HL-60/S4 (cell line): Measurements from ENCODE around the gene DLX6.

ENCODE experiments used
- in situ Hi-C: fragments of 300-500 bp; cut with MboI; formaldehyde crosslinking; loops from 2 replicates; pipeline ENCODE4 v1.14.3; 2022; ENCODE audit warnings: low sequenced_read_pairs

DLX6 gene

DNA sequence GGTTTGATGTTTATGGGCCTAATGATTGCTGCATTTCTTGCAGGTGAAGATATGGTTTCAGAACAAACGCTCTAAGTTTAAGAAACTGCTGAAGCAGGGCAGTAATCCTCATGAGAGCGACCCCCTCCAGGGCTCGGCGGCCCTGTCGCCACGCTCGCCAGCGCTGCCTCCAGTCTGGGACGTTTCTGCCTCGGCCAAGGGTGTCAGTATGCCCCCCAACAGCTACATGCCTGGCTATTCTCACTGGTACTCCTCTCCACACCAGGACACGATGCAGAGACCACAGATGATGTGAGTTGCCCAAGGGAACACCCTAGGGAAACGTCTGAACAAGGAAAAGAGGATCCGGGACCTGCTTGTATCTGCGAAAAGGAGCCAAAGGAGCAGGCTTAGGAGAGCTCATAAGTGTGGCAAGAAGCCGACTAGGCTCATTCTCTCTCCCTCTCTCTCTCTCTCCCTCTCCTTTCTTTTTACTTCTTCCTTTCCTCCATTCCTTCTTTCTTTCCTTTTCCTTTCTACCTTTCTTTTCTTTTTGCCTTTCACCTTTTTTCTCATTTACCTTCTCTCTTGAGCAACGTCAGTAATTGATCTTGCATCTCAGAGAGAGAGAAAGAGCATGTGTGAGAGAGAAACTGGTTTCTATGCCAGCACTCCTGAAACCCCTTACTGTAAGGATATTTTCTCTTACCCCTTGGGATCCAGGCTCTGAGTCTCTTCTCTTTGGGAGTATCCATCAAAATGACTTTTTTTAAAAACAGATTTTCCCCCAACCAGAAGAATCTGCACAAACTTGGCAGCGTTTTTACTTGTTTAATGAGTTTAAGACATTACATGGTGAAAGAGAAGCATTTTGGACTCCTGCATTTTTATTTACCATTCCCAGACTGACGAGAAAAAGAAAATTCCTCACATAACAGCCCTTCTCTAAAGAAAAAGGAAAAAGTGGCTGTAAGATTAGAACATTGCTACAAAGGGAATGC is 4.7 kb downstream of the DLX6 start:
- in situ Hi-C loops: no loop called here

DNA sequence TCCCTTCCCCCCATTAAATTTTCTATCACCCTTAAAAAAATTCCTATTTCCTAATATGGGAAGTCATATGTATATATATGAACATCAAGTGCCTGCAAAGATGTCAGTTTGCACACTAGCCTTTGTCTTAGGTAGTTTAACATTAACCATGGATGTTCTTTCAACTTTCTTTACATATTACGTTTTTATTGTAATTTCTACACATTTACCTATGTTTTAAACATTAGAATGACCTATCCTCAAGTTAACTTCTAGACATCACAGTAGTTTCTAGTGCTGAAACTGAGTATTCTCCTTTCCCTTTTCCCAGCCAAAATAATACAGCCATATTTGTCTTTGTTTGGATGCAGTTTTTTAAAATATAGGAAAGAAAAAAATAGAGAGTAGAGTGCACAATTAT is 5.8 kb downstream of the DLX6 start:
- in situ Hi-C loops: no loop called here

DNA sequence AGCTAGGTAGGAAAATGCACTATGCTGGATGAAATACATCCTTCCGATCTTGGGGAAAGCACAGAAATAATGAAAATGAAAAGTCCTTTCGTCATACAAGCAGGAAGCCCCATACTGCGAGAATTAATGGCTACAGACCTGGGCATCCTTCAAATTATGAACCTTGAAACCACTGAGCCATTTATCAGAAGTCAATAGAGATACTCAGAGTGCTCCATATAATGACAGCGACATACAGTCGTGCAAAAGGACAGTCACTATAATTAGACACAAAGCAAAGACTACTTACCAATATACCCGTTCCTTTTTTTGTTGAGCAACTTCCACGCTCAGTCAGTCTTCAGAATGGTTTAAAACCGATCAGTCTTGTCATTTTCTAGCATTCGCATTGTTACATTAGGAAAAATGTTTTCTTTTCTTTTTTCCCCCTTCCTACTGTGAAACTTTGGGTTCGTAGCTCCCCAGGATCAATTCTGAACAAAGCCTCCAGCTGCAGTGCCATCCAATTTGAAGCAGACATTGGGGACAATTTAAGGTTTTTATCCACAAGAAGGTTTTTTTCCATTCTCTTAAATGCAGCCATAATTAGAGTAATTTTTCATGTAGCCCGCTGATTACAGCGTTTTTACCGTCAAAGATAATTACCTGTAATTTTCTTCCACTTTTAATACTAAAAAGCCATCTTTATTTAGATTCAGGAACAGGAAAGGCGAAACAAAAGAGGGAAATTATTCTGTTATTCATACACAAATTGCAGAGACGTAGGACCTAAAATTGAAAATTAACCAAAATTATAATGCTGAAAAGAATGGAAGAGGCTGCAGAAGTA is 6.4 kb downstream of the DLX6 start:
- in situ Hi-C loops: no loop called here

DNA sequence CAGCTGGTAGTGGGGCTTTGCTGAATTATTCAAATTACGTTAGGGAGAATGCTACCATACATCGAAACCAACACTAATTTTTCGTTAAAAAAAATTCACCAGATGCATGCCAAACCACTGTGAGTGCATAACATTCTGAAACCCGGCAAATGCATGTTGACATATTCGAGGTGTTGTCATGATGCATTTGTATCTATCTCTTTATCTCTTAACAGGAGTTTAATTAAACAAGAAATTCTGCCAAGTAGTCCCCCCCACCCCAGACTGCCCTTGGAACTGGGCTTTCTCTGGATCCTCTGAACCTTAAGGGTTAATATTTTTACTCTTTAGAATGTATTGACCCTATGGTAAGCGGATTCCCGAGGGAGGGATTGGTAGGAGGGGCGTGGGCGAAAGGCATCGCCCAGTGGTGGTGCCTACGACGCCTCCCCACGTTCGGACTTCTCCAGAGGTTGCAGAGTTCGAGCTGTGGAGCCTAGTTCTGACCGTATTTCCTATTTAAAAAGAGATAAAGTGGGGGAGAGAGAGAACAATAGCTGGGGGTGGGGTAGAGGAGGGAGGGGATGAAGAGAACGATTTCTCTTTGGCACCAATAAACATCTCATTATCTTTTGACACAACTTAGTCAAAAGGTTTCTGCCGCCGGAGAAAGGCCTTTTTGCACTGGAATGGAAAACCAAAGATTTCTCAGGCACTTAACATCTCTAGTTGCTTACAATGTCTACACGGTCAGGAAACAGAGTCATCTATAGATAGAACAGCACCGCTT is 7.2 kb downstream of the DLX6 start:
- in situ Hi-C loops: no loop called here

- in situ Hi-C loops: no loop called here
Observed at GRCh38 chr7:97013134-97013844, 7.9 kb downstream of the DLX6 start.

- in situ Hi-C loops: no loop called here
Observed at GRCh38 chr7:97013845-97014134, 8.4 kb downstream of the DLX6 start.

- in situ Hi-C loops: no loop called here
Observed at GRCh38 chr7:97014145-97014750, 8.9 kb downstream of the DLX6 start.

DNA sequence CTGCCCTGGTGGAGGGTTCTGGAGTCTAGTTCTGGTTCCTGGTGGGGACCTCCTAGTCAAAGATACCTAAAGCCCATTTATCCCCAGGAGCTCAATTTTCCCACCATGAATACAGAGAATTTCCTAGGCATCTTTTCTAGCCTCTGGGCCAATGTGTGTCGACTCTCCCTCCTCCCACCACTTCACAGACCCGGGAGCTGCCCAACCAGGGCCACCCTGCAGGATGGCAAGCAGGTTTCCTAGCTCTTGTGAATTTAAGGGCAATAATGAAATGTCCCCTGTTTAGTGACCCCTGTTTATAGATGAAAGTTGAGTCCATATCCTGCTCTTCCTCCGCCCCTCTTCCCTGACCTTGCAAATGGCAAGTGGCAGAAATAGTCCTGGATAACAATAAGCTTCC is 9.9 kb downstream of the DLX6 start:
- in situ Hi-C loops: no loop called here

DNA sequence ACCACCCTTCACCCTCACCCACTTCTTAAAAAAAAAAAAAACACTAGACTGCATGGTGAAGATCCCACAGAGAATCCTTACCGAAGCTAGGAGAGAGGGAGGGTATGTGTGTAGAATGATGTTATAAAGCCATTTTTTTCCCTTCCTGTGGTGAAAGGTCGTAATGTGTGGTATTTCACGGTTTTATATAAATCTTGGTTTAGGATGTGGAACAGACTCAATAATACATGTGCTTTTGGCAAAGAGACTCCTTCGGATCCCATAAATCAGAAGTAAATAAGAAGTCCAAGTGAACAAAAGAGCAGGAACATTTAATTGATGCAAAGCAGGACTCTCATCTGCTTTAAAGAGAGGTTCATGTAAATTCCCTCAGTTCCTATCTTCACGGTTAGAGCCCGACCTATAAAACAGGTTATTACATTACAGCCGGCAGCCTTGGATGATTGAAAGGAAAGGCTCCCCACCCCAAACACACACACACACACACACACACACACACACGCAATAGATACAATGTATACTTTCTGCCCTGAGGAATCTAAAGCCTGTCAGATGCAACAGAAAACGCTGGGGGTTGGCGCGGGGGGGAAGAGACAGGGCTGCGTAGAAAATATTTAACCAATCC is 10.5 kb downstream of the DLX6 start:
- in situ Hi-C loops: no loop called here

DNA sequence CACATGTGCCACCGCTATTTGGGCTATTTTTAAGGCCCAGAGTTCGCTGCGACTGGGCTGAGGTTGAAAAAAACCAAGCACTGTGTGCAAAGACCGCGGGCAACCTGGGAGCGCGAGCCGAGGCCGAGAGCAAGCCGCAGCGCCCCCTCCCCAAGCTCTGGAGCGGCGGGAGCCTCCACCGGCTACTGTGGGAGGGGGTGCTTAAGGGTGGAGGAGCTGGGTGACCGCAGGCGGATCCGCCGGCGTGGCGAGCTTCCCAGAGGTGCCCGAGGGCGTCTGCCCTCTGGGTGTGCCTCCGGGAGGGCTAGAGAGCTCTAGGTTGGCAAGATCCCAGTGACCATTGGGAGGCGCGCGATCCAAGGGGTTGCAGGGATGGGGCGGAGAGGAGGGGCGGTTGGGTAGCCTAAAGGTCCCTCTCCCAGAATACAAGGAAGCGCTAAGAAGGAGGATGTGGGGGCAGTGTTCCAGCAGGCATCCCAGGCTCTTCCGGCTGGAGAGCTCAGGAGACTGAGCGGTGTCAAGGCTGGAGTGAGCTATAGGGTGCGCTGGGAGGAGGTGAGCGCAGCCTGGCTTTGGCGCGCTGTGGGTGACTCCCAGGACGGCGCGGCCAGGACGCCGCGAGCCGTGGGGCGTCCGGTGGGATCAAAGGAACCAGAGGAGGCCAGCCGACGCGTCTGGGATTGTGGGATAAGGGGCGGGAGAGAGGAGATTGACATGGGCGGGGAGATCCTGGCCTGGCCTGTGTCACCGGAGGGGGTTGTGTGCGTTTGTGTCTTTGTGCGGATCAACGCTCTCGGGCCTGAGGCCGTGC is 11.2 kb downstream of the DLX6 start:
- in situ Hi-C loops: no loop called here

DNA sequence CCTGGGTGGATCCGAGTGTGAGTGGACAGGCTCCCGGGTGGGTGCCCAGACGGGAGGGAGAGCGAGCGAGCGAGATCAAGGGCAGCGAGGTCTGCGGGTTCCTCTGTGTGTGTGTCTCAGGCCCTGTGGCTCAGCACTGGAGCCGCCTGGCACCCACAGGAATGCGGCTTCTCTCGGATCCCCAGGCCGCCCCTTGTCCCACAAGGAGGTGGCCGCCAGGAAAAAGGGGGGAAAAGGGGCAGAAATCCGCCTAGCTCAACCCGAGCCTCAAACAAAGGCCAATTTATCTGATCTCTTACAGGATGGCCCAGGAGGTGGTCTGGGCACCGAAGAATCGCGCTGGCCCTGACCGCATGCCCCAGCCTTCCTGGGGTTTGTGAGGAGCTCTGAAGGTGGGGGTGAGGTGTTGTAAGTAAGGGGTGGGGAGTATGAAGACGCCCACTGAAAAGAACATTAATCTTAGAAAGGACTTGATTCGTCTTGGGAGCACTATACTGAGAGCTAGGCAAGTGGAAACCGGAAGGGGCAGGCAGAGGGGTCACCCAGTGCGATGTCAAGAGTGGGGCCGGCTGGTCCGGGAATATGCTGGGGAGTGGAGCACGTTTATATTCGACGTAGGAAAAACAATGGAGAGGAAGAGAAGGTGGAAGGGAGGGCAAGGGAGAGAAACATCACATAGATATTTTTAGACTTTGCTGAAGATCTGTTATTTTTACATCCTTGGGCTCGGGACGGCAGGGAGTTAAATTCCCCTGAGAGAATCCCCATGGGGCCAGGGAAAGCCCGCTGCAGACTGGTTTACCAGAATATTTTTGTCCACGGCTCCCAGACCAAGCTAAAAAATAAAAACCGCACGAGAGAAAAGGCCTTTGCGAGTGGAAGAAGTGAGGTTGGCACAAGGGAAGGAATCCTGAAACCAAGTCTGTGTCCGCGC is 12.1 kb downstream of the DLX6 start:
- in situ Hi-C loops: no loop called here

DNA sequence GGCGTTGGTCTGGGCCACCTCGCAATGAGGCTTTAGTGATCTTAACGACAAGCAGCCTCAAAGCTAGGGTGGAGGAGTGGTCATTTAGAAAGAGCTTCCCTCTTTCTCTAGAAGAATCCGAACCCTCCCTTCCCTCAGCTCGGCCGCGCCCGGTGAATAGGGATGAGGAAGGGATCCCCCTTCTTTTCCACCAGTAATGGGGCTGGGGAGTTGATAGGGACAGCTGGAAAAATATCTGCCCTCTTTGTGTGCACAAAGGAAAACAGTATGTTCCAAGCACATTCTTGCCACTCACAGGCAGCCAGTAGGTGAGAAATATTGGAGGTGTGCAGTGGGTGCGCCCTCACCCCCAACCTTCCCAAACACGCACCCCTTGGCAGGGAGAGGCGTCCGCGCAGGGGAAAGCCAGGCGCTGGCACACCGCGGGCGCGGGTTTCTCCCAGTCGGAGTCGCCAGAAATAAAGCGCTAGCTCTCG is 12.8 kb downstream of the DLX6 start:
- in situ Hi-C loops: no loop called here

GRCh38 chr7:97018791-97019531 is 13.6 kb downstream of the DLX6 start:
- in situ Hi-C loops: no loop called here

- in situ Hi-C loops: no loop called here
Observed at GRCh38 chr7:97019710-97020225, 14.4 kb downstream of the DLX6 start.

GRCh38 chr7:97020601-97020995 is 15.2 kb downstream of the DLX6 start:
- in situ Hi-C loops: no loop called here

- in situ Hi-C loops: no loop called here
Observed at GRCh38 chr7:97020996-97021746, 15.8 kb downstream of the DLX6 start.
